ENCODE data around the gene RABGGTA. TPM values are rescaled to one million over a fixed set of nuclear protein-coding genes. Genes with fewer than 3 reads are reported as not detected.
"Not testable (repeated sequence)": the region's sequence is repeated elsewhere in the genome, so short reads cannot be mapped to it uniquely, and the experiment has no call there.

RABGGTA gene
- total RNA-seq, 1 donor, result 21.2 TPM

GRCh38 chr14:24250354-24250753 is 21.0 kb downstream of the RABGGTA start:
- no peak overlapping the region for H3K4me3 ChIP-seq (ENCODE audit: low read depth, low read length)
- TF ChIP-seq CTCF (IDR thresholded peaks at IDR 0.05; ENCODE audit: insufficient read depth, low read length), result no peak
- no peak for DNase-seq (ENCODE audit: low read depth)

DNA sequence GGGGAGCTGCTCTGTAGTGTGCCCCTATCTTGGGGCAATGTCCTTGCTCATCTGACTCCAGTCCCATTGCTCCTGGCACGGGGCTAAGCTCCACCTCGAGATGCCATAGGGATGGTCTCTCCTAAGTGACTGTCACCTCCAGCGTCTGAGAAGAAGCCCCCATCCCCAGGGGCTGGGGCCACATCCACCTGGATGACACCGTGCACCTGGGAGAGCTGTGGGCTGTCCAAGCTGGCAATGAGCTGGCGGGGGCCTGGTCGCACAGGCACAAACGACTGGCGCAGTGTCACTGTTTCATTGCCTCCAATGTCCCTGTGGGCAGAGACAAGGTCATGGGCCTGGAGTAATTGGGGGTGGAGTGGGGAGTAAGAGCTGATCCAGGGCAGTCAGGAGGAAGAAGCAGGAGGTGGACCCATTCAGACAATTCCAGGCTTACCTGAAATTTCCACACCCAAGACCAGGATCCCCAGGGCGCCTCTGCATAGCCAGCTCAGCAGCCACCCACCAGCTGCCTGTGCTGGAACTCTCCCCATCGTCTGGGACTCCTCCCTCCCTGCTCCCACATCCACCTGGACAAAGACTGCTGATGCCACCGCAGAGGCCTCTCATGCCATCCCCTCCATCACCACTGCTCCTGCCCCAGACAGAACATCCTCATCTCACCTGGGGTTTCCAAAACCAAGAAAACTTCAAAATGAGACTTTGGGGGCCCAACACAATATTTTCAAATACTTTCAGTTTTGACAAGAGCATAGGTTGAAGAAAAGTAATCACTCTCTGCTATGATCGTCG is 22.0 kb downstream of the RABGGTA start:
- DNase-seq (ENCODE audit: low read depth), result no peak
- no peak overlapping the region for H3K4me3 ChIP-seq (ENCODE audit: low read depth, low read length)
- no peak for TF ChIP-seq CTCF (IDR thresholded peaks at IDR 0.05; ENCODE audit: insufficient read depth, low read length)

- DNase-seq (ENCODE audit: low read depth), result no peak
- TF ChIP-seq CTCF (IDR thresholded peaks at IDR 0.05; ENCODE audit: insufficient read depth, low read length), result no peak
- H3K4me3 ChIP-seq (ENCODE audit: low read depth, low read length), result no peak overlapping the region
Measured at GRCh38 chr14:24247422-24247821, 24.0 kb downstream of the RABGGTA start.

GRCh38 chr14:24246765-24247212 is 24.6 kb downstream of the RABGGTA start:
- no peak for DNase-seq (ENCODE audit: low read depth)
- H3K4me3 ChIP-seq (ENCODE audit: low read depth, low read length), result no peak overlapping the region
- TF ChIP-seq CTCF (IDR thresholded peaks at IDR 0.05; ENCODE audit: insufficient read depth, low read length), result no peak

DNA sequence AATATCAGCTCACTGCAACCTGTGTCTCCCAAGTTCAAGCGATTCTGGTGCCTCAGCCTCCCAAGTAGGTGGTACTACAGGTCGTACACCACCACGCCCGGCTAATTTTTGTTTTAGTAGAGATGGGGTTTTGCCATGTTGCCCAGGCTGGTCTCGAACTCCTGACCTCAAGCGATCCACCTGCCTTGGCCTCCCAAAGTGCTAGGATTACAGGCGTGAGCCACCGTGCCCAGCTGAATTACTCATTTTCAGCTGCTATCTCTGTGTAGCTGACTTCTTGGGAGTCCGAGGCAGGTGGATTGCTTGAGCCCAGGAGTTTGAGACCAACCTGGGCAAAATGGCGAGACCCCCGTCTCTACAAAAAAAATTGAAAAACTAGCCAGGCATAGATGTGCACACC is 26.0 kb downstream of the RABGGTA start:
- not testable (repeated sequence) for DNase-seq (ENCODE audit: low read depth); H3K4me3 ChIP-seq (ENCODE audit: low read depth, low read length)

DNA sequence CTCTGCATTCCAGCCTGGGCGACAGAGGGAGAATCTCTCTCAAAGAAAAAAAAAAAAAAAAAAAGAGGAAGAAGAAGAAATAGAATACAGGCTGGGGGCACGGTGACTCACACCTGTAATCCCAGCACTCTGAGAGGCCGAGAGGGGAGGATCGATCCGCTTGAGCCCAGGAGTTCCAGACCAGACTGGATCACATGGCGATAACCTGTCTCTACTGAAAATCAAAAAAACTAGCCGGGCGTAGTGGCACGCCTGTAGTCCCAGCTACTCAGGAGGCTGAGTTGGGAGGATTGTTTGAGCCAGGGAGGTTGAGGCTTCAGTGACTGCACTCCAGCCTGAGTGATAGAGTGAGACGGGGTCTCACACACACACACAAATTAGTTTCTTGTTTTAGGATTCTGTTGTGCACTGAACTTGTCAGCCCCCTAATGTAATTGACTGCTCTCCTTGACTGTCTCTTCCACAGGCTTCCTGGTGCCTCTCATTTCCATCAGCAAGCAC is 28.0 kb downstream of the RABGGTA start:
- no peak for DNase-seq (ENCODE audit: low read depth)
- H3K4me3 ChIP-seq (ENCODE audit: low read depth, low read length), result peak overlapping the region; percentile 96

More for the DNA sequence above, 28.0 kb downstream of the RABGGTA start:
- no peak for TF ChIP-seq CTCF (IDR thresholded peaks at IDR 0.05; ENCODE audit: insufficient read depth, low read length)
